ENCODE results near the gene COL4A6. TPM values are rescaled to one million over a fixed set of nuclear protein-coding genes. Genes with fewer than 3 reads are reported as not detected.

The COL4A6 gene
- total RNA-seq, 1 donor from 2014 or later = 16.1 TPM

- no peak for DNase-seq (ENCODE audit: low spot score)
These were observed 106.9 kb downstream of the COL4A6 start for GRCh38 chrX:108331126-108331909.

GRCh38 chrX:108323751-108324150 lies 114.5 kb downstream of the COL4A6 start:
- DNase-seq (ENCODE audit: low spot score) = no peak

GRCh38 chrX:108322234-108322633 lies 116.0 kb downstream of the COL4A6 start:
- DNase-seq (ENCODE audit: low spot score) = no peak

- DNase-seq (ENCODE audit: low spot score) = no peak
These were observed 121.8 kb downstream of the COL4A6 start for GRCh38 chrX:108316456-108316855.

GRCh38 chrX:108313669-108314068 lies 124.6 kb downstream of the COL4A6 start:
- DNase-seq (ENCODE audit: low spot score) = no peak

- DNase-seq (ENCODE audit: low spot score) = peak; percentile 65
These were observed 125.3 kb downstream of the COL4A6 start for GRCh38 chrX:108312957-108313356.

- DNase-seq (ENCODE audit: low spot score) = no peak
These were observed 126.2 kb downstream of the COL4A6 start for GRCh38 chrX:108312011-108312410.

- no peak for DNase-seq (ENCODE audit: low spot score)
These were observed 127.7 kb downstream of the COL4A6 start for GRCh38 chrX:108310506-108310905.

GRCh38 chrX:108309144-108309543 lies 129.1 kb downstream of the COL4A6 start:
- DNase-seq (ENCODE audit: low spot score) = no peak

- no peak for DNase-seq (ENCODE audit: low spot score)
These were observed 130.8 kb downstream of the COL4A6 start for GRCh38 chrX:108307132-108308085.

- no peak for DNase-seq (ENCODE audit: low spot score)
These were observed 132.1 kb downstream of the COL4A6 start for GRCh38 chrX:108306086-108306485.

- DNase-seq (ENCODE audit: low spot score) = no peak
These were observed 133.5 kb downstream of the COL4A6 start for GRCh38 chrX:108304757-108305156.

GRCh38 chrX:108304210-108304609 lies 134.0 kb downstream of the COL4A6 start:
- DNase-seq (ENCODE audit: low spot score) = no peak

GRCh38 chrX:108303682-108304081 lies 134.5 kb downstream of the COL4A6 start:
- DNase-seq (ENCODE audit: low spot score) = no peak

- DNase-seq (ENCODE audit: low spot score) = no peak
These were observed 138.5 kb downstream of the COL4A6 start for GRCh38 chrX:108299704-108300103.

- DNase-seq (ENCODE audit: low spot score) = peak; percentile 42
These were observed 139.1 kb downstream of the COL4A6 start for GRCh38 chrX:108299101-108299591.

- no peak for DNase-seq (ENCODE audit: low spot score)
These were observed 140.0 kb downstream of the COL4A6 start for GRCh38 chrX:108298165-108298602.

GRCh38 chrX:108297290-108297689 lies 140.9 kb downstream of the COL4A6 start:
- no peak for DNase-seq (ENCODE audit: low spot score)

- DNase-seq (ENCODE audit: low spot score) = no peak
These were observed 146.2 kb downstream of the COL4A6 start for GRCh38 chrX:108292053-108292452.

- DNase-seq (ENCODE audit: low spot score) = no peak
These were observed 152.3 kb downstream of the COL4A6 start for GRCh38 chrX:108285918-108286317.

GRCh38 chrX:108285356-108285755 lies 152.9 kb downstream of the COL4A6 start:
- DNase-seq (ENCODE audit: low spot score) = no peak

- DNase-seq (ENCODE audit: low spot score) = no peak
These were observed 162.5 kb downstream of the COL4A6 start for GRCh38 chrX:108275732-108276131.
